Stimulated activated CD8-positive, alpha-beta memory T cell treated with anti-CD3 and anti-CD28 coated beads, Interleukin-4, amount 100 ng/mL, for 1 hour (primary cell): ENCODE data around the gene RBPJL.

Experiments used
- DNase-seq, 2 donors: peaks; one replicate each; pipeline ENCODE4 v3.0.0-alpha.2; 2020; ENCODE audit warnings: low read depth in 2 of 2, low spot score in 1 of 2

RBPJL gene

DNA sequence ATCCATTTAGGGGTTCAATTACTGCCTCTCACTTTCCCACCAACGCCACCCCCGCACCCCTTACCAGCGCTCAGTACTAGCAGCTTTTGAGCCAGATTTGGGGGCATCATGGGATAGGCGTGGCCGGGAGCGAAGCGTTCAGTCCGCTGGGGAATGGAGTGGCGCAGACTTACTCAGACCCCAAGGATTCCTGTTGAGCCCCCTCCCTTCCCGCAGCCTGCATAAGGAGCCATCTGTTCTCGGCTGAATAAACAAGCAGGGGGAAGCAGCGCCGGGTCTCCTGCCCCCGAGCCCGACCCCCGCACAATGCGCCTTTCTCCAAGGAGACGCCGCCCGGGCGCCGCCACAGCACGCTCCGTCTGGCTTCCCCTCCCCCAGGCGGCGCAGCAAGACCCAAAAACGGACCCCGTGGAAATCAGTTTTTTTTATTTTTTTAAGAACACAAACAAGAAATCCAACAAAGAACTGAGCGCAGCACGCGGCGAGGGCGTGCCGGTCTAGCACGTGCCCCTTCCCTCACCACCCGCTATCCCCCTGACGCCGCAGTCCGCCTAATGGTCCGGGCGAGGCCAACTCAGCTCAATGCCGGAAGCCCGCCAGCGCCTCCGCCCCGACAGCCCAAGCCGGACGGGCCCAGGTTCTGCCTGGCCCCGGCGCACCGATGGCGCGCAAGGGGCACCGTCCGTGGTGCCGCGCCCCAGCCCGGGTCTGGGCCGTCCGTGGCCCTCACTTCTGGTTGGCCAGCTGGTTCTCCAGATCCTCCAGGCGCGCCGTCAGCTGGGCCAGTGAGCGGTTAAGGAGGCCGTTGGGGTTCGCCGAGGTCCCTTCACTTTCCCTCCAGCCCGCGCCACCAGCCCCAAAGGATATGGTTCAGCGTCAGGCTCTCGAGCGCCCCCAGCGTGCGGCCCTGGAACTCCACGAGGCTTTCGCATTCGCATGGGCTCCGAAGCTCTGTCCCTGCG, 13.3 kb upstream of the RBPJL start:
- DNase-seq: peak; percentile 53 to 64

DNA sequence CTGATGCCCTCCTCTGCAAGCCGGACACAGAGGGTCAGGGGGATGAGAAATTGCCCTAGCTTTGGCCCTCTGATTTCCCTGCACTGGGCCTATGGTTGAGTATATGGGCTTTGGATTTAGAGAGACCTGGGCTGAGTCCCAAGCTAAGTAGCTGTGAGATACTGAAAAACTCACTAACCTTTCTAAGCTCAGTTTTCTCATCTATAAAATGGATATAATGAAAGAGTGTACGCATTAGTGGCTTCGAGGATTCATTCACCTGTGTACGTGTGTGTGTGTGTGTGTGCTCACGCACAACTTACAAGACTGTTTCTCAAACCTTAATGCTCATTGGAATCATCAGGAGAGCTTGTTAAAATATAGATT, 12.7 kb upstream of the RBPJL start:
- DNase-seq: no peak

DNA sequence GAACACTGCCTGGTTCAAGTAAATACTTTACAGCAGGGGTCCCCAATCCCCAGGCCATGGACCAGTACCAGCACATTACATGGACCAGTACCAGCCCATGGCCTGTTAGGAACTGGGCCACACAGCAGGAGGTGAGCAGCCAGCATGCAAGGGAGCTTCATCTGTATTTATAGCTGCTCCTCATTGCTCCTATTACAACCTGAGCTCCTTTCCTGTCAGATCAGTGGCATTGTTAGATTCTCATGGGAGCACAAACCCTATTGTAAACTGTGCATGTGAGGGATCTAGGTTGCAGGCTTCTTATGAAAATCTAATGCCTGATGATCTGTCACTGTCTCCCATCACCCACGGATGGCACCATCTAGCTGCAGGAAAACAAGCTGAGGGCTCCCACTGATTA, 12.0 kb upstream of the RBPJL start:
- no peak for DNase-seq

DNA sequence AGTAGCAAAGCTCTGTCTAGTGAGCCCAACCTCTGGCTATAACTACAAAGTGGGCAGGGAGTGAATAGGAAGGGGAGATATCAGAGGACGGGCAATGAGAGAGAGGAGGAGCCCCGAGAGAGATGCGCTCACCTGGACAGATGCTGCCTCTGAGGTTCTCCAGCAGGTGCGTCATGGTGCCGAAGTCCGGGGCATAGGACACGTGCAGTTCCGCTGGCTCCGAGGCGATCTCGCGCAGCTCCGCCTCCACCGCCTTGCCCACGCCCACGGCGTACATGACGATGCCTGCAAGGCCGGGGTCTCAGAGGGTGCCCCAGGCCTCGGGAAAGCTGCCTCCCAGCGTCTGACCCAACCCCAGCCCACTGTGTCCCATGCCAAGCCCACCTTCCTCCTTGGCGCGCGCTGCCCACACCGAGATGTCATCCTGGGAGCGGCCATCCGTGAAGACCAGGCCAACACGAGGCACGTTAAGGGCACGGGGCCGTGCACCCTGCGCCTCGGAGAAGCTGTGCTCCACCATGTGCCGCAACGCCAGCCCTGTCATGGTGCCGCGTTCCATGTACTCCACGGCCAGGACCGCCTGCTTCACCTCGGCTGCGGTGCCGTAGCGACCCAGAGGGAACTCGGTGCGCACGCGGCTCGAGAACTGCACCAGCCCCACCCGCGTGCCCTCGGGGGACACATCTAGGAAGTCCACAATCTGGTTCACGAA, 8.7 kb upstream of the RBPJL start:
- DNase-seq: no peak

DNA sequence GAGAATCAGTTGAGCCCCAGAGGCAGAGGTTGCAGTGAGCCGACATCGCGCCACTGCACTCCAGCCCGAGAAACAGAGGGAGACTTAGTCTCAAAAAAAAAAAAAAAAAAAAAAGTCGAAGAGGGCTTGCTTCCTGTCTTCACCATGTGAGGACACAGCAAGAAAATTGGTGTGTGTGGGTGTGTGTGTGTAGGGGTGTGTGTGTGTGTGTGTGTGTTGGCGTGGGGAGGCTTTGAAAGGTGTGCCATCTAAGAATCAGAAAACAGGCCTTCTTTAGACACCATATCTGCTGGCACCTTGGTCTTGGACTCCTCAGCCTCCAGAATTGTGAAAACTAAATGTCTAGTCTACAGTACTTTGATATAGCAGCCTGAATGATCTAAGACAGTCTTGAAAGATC, 6.9 kb upstream of the RBPJL start:
- DNase-seq: no peak

DNA sequence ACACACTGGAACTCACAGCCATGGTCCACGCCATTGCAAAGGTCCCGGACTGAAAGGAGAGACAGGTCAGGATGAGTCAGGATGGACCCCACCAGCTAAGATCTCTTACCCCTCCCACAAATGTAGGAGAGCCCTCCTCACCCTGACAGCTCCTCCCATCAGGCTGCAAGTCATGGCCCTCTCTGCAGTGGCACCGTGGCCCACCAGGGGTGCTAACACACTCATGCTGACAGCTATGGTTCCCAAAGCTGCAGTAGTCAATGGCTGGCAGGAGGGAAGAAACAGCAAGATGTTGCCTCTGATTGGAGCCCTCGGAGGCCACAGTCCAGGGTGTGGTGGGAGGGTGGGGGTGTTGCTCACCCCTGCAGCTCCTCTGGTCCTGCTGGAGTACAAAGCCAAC, 5.7 kb upstream of the RBPJL start:
- no peak for DNase-seq

DNA sequence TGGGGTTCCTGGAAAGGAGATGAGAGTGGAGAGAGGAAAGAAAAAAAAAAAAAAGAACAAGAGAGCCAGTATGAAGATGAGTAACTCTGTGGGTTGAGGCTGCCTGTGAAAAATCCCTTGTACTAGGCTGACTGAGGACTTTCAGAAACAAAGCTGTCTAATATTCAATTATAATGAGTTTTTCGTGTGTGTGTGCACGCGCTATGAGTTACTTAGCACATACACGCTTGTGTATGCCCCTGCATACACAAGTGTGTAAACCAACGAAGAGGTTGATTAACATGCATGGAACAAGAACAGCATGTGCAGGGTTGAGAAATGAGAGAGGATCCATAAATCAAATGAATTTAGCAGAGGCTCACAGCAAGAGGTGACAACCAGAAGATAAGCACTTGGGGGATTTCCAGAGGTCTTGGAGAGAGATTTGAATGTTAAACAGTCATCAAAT, 4.8 kb upstream of the RBPJL start:
- no peak for DNase-seq

DNA sequence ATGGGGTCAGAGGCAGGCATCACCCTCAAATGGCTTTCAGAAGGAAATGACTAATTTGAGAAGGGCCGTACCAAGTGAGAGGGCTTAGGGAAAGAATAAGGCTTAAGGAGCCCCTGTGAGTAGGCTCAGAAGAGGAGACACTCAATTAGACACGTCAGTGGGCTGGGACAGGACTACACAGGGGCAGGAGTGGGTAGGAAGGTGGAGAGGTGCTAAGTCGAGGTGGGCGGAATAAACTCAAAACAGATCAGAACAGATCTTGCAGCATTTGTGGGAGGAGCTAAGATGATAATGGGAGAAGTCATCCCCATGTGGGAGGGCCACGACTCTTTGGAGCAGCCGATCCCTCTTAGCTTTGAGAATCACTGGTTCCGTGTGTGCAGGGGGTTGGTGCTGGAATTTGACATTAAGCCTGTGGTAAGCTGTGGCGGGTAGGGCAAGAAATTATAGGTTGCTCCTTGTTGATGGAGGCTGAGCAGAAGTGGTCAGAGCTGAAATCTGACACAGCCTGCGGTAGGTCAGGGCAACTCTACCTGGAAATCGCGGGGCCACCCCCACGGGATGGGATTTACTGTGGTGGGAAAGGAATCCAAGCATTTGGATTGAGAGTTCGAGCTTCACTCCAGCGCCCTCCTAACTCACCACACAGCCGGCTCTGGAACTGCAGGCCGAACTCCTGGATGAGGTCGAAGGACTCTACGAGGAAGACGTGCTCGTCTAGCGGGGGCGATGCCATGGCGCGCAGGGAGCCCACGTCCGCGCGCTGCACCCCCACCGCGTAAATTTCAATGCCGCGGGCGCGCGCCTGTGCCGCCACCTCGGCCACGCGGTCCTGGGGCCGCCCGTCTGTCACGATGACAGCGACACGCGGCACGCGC, 2.8 kb upstream of the RBPJL start:
- no peak for DNase-seq

DNA sequence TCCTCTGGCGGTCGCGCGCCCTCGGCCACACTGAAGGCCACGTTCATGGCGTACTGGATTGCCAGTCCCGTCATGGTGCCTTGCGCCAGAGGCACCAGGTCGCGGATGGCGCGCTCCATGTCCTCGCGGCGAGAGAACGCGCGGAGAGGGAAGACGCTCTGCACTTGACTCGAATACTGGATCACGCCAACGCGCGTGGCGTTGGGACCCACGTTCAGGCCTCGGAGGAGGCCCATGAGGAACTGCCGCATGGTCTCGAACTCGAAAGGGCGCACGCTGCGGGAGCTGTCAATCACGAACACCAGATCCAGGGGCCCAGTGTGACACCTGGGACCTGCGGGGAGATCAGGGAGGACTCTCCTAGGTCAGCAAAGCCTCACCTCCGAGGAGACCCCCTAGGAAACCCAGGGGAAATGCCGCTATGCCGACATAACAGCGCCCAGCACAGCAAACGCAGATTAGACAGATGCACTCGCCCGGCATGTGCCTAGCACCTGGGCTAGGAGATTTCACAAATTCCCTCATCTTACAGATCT, 2.1 kb upstream of the RBPJL start:
- no peak for DNase-seq

DNA sequence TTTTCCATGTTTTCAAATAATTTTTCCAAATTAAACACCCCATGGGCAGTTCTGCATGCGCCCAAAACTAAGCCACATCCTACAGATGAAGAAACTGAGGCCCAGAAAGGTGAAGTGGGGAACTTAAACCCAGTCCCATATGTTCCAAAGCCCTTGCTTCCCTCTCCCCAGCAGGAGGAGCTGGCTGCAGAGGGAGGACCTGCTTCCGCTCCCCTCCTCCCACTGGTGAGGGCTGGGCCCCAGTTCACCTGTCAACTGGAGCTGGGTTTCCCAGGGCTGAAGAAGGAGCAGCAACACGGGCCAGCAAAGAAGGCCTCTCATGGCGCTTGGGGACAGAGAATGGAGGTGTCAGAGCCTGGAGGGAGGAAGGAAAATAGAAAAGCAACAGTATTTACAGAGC, 1.4 kb upstream of the RBPJL start:
- DNase-seq: no peak

DNA sequence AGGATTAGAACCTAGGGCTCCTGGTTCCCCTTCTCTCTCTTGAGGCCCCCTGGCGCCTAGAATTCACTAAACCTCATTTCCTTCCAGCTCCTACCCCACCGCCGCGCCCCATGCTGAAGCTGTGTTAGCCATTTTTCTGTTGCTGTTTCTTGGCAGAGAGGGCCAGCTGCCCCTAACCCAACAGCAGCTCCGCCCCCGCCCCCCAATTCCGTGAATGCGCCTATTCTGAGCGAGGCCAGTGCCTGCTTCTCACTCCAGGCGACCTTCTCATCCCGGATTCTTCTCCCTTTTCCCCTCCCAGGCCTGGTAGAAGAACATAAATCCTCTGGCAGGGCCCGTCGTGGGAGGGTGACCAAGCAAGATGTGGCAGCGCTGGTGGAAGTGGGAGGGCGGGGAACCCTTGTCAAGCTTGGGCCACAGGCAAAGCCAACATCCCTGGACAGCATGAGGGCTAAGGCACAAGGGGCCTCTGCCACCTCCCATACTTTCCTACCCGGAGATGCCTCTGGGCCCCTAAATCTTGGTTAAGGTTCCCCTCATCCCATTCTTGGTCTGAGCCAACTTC, 518 bp downstream of the RBPJL start:
- no peak for DNase-seq

DNA sequence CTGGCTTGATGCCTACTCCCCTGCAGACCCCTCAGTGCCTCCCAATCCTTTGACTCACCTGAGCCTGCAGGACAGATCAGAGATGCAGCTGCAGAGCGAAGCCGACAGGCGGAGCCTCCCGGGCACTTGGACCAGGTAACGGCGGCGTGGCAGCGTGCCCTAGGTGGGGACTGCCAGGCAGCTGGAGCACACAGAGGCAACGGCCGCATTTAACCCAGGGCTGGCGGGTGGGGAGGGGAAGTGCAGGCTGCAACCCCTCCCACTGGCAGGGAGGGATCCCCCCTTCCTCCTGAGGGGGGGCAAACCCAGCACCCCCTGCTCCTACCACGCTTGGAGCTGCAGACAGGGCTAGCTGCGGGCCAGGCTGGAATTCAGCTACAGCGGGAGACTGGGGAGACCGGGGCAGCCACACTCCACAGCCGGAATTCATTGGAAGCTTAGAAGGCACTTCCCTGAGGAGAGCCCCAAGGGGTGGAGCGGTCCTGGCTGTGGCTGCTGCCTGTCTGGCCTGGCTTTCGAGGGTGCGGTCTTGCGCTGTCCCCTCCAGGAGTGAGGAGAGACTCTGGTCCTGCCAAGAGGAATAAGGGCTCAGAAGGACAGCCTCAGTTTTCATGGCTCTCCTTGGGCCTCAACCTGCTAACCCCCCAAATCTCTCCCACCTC, 1.6 kb downstream of the RBPJL start, which contains the start of gene MATN4:
Gene MATN4, minus strand, starts transcription at position 183 of the 662 bp plus-strand sequence. CDS start 2,717 bp downstream, outside the sequence.
- no peak for DNase-seq

DNA sequence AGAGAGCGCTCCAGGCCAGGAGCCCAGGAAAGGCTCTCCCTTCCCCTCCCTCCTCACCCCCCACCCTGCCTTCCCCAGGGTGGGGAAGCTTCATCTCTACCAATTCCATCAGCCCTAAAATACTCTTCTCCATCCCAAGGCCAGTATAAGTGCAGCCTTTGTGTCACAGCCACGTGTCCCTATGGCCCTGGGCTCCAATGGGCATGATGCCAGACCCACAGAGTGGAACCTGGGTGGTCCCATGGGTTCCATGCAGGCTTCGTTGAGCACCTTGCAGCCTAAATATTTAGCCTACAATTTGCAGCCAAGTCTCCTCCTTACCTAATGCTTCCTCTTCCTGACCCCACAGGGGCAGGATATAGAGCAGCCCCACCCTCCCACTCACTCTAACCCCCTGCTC, 2.4 kb downstream of the RBPJL start:
- DNase-seq: no peak

DNA sequence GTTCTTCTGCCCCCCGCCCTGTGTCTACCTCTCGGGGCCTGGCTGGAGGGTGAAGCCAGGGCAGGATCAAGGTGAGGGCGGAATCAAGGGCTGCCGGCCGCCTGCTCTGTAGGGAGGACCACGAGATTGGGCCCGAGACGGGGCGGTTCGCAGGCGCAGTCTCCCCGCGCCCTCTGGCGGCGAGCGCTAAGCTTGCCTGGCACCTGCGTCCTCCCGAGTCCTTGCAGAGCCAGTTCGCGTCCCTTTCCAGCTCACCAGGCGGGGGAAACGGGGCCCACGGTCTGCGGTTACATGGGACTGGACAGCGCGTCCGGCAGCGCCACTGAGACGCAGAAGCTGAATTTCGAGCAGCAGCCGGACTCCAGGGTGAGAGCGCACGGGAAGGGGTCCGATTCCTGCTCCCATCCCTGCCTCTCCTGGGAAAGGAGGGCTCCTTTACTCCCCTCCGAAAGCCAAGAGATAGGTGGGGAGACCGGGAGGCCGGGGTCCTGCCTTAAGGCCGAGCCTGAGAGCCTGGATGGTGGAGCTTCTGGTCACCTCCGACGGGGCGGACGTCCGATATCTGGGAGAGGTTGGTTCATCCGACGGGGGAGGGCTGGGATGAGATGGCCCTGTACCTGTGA, 5.1 kb downstream of the RBPJL start:
- peak in 1 of 2 donors; percentile 21 for DNase-seq

DNA sequence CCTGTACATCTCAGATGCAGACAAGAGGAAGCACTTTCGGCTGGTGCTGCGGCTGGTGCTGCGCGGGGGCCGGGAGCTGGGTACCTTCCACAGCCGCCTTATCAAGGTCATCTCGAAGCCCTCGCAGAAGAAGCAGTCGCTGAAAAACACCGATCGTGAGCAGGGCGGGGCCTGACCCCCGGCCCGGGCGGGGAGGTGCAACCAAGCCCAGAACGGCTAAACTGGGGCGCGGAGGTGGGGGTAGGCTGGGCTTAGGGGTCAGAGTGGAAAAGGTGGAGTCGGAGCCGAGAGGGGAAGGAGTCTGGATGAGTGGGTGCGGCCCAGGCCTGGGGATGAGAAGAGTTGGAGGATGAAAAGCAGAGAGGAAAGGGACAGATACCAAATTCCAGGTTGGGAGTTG, 5.6 kb downstream of the RBPJL start:
- no peak for DNase-seq

DNA sequence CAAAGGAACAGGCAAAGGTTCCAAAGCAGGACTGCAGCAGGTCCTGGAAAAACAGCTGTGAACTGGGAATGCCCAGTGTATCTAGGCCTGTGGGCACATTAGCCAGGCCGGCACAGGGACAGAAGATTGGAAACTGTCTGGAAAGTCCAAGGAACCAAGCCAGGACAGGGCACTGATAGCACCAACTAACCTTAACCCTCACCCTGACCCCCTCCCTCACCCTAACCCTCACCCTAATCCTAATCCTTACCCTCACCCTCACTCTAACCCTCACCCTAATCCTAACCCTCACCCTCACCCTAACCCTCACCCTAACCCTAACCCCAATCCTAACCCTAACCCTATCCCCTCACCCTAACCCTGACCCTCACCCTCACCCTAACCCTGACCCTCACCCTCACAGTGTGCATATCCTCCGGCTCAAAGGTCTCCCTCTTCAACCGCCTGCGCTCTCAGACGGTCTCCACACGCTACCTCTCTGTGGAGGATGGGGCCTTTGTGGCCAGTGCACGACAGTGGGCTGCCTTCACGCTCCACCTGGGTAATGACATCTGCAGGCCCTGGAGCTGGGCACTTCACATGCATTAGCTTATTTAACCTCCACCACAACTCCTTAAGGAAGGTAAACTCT, 6.5 kb downstream of the RBPJL start:
- no peak for DNase-seq

DNA sequence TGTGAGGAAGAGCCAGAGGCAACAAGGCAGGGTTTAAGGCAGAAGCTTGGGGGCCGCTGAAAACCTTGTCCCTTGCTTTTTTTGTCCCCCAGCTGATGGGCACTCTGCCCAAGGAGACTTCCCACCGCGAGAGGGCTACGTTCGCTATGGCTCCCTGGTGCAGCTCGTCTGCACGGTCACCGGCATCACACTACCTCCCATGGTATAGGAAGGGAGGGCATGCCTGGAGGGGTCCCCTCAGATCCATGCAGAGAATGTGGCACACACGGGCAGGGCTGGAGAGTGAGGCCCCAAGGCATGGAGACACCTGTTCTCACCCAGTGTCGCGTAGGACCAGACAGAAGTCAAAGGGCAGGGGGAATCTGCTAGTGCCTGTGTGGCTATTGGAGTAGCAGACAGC, 7.3 kb downstream of the RBPJL start:
- DNase-seq: no peak

DNA sequence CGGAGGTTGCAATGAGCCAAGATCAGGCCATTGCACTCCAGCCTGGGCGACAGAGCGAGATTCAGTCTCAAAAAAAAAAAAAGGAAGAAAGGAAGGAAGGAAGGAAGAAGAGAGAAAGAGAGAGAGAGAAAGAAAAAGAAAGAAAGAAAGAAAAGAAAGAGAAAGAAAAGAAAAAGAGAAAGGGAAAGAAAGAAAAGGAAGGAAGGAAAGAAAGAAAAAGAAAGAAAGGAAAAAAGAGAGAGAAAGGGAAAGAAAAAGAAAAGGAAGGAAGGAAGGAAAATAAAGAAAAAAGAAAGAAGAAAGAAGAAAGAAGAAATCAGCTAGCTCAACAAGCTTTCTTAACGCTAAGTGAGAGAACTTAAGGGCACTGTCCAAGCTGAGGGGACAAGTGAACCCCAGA, 9.0 kb downstream of the RBPJL start:
- no peak for DNase-seq
